Hepatocyte (in vitro differentiated cells): ENCODE data around the gene GCSH. TPM values are rescaled to one million over a fixed set of nuclear protein-coding genes. Genes with fewer than 3 reads are reported as not detected.
A peak's percentile ranks its signal among the peaks of the same experiment; 100 is the strongest.

Experiments
- DNase-seq: peaks from one replicate; pipeline ENCODE4 v3.0.0-alpha.2; 2016; ENCODE audit warnings: low spot score
- H2AFZ ChIP-seq: fragments of 200-600 bp; sonication (generic); 2 replicates; pipeline ENCODE4 v1.6.0; 2016; ENCODE audit warnings: antibody characterized with exemption, mild to moderate bottlenecking
- H3K27ac ChIP-seq: fragments of 200-600 bp; sonication (generic); 2 replicates; pipeline ENCODE4 v1.5.1; 2016; ENCODE audit warnings: mild to moderate bottlenecking
- H3K27me3 ChIP-seq: fragments of 200-600 bp; sonication (generic); 2 replicates; pipeline ENCODE4 v1.6.1; 2016
- H3K36me3 ChIP-seq: fragments of 200-600 bp; sonication (generic); replicated peaks from 2 replicates; pipeline ENCODE4 v1.5.1; 2016; ENCODE audit warnings: low read depth; ENCODE audit not compliant: insufficient read depth
- H3K4me1 ChIP-seq: fragments of 200-600 bp; sonication (generic); 2 replicates; pipeline ENCODE4 v1.5.1; 2016; ENCODE audit warnings: mild to moderate bottlenecking, moderate library complexity; ENCODE audit not compliant: insufficient read depth
- H3K4me2 ChIP-seq: fragments of 200-600 bp; sonication (generic); 2 replicates; pipeline ENCODE4 v1.6.0; 2016
- H3K4me3 ChIP-seq: fragments of 200-600 bp; sonication (generic); 2 replicates; pipeline ENCODE4 v1.5.1; 2016; ENCODE audit warnings: mild to moderate bottlenecking
- H3K79me2 ChIP-seq: fragments of 200-600 bp; sonication (generic); 2 replicates; pipeline ENCODE4 v1.6.0; 2017; ENCODE audit warnings: mild to moderate bottlenecking
- H3K9me2 ChIP-seq: fragments of 200-600 bp; sonication (generic); replicated peaks from 2 replicates; pipeline ENCODE4 v1.6.0; 2017; ENCODE audit warnings: mild to moderate bottlenecking; ENCODE audit not compliant: insufficient read depth
- H3K9me3 ChIP-seq: fragments of 200-600 bp; sonication (generic); 2 replicates; pipeline ENCODE4 v1.5.1; 2016; ENCODE audit warnings: low read depth, mild to moderate bottlenecking
- H4K20me1 ChIP-seq: fragments of 200-600 bp; sonication (generic); 2 replicates; pipeline ENCODE4 v1.6.0; 2016; ENCODE audit warnings: mild to moderate bottlenecking; ENCODE audit not compliant: insufficient read depth, poor library complexity, severe bottlenecking
- CTCF ChIP-seq: fragments of 200-600 bp; sonication (generic); IDR thresholded peaks from 2 replicates; pipeline ENCODE4 v1.5.1; 2016; ENCODE audit warnings: antibody characterized with exemption, mild to moderate bottlenecking; ENCODE audit not compliant: poor library complexity
- EZH2phosphoT487 ChIP-seq: fragments of 200-600 bp; sonication (generic); IDR thresholded peaks from one replicate; pipeline ENCODE4 v1.6.1; 2018; ENCODE audit warnings: antibody characterized with exemption, mild to moderate bottlenecking, low read depth, moderate library complexity; ENCODE audit not compliant: unreplicated experiment, severe bottlenecking
- WGBS: methylation state at CpG from one replicate; pipeline ENCODE4 v1.1.6; 2016; ENCODE audit warnings: low lambda C conversion rate; ENCODE audit errors: missing lambda C conversion rate; 5-methylcytosine and 5-hydroxymethylcytosine counted together
- polyA plus RNA-seq: library from polyadenylated mRNA; unstranded; fragments of >200 nt; fragmentation: Nextera tagmentation; extraction: Ambion mirVana; gene quantifications from 2 replicates; pipeline ENCODE4 v1.2.1, GENCODE V29; 2016
- small RNA-seq: library from RNA; depleted of rRNA; stranded (forward); fragments of <200 nt; gene quantifications from one replicate; pipeline ENCODE3, GENCODE V24; 2014
- total RNA-seq: library from RNA; depleted of rRNA; stranded (reverse); fragments of >200 nt; gene quantifications from 2 replicates; pipeline ENCODE4 v1.2.3, GENCODE V29; 2014

GCSH gene
- total and polyA plus RNA-seq, 2 experiments from 2014 or later: 53.6 to 83.1 TPM

GRCh38 chr16:81035398-81035974, 60.7 kb downstream of the GCSH start, which contains the start of gene ATMIN:
TSS of gene ATMIN (plus strand) at chr16:81035842. CDS start at chr16:81035871, 29 bp downstream.
- DNase-seq: peak; percentile 97
- H2AFZ ChIP-seq: peak within 1 kb of the TSS; percentile 84
- no peaks in the 10 kb centered on the region for H3K27me3 ChIP-seq
- H3K36me3 ChIP-seq: no peaks in the 10 kb centered on the region
- peaks cover 9% of the 10 kb centered on the region for H3K4me1 ChIP-seq
- H3K9me3 ChIP-seq: no peaks in the 10 kb centered on the region
- no peaks in the 10 kb centered on the region for H3K9me2 ChIP-seq
- H3K27ac ChIP-seq: peak within 1 kb of the TSS; percentile 87
- peaks cover 20% of the 10 kb centered on the region for H4K20me1 ChIP-seq
- H3K4me2 ChIP-seq: peak within 1 kb of the TSS; percentile 93
- H3K4me3 ChIP-seq: peak within 1 kb of the TSS; percentile 87
- peaks cover 42% of the 10 kb centered on the region for H3K79me2 ChIP-seq
- TF ChIP-seq EZH2phosphoT487 (no peak), CTCF (peak; percentile 98)
- 19% methylated on average over 16 of the region's 54 CpGs for WGBS

Small RNAs within 50 kb of the gene (small RNA-seq; reads per million reads assigned to genes)
- gene AC092718.3 (not detected), gene RNU6-1191P (not detected)

Other genes with a start within 250 kb of the GCSH start
- 47.4 and 77.6 TPM in 2 replicates for gene CMC2, start 89.5 kb downstream of the GCSH start, total RNA-seq
- 132 and 133 TPM in 2 replicates for gene CMC2, start 89.5 kb downstream of the GCSH start, polyA plus RNA-seq
- gene CENPN, start 89.2 kb downstream of the GCSH start, total RNA-seq: 13.6 and 14.2 TPM in 2 replicates
- 16.4 and 16.8 TPM in 2 replicates for gene CENPN, start 89.2 kb downstream of the GCSH start, polyA plus RNA-seq
- gene ATMIN, start 60.6 kb downstream of the GCSH start, total RNA-seq: 50.8 and 58.4 TPM in 2 replicates
- gene ATMIN, start 60.6 kb downstream of the GCSH start, polyA plus RNA-seq: 30.7 and 35.6 TPM in 2 replicates
- gene C16orf46, start 19.2 kb downstream of the GCSH start, total RNA-seq: 1.0 and 2.5 TPM in 2 replicates
- gene C16orf46, start 19.2 kb downstream of the GCSH start, polyA plus RNA-seq: 0.62 and 1.9 TPM in 2 replicates
- gene BCO1, start 142.3 kb upstream of the GCSH start, total RNA-seq: 2.0 and 2.4 TPM in 2 replicates
- 1.4 and 1.6 TPM in 2 replicates for gene BCO1, start 142.3 kb upstream of the GCSH start, polyA plus RNA-seq
- gene GAN, start 218.6 kb upstream of the GCSH start, total RNA-seq: 10.9 TPM in 2 replicates
- gene GAN, start 218.6 kb upstream of the GCSH start, polyA plus RNA-seq: 2.1 and 3.4 TPM in 2 replicates